GM21447 (cell line): ENCODE results near the gene SLC39A11.
"Not testable (repeated sequence)": the region's sequence is repeated elsewhere in the genome, so short reads cannot be mapped to it uniquely, and the experiment has no call there.

Experiments
- ATAC-seq: cut with Tn5 transposase; IDR thresholded peaks from one replicate; pipeline ENCODE4 v1.9.1; 2021; ENCODE audit not compliant: unreplicated experiment

The SLC39A11 gene

DNA sequence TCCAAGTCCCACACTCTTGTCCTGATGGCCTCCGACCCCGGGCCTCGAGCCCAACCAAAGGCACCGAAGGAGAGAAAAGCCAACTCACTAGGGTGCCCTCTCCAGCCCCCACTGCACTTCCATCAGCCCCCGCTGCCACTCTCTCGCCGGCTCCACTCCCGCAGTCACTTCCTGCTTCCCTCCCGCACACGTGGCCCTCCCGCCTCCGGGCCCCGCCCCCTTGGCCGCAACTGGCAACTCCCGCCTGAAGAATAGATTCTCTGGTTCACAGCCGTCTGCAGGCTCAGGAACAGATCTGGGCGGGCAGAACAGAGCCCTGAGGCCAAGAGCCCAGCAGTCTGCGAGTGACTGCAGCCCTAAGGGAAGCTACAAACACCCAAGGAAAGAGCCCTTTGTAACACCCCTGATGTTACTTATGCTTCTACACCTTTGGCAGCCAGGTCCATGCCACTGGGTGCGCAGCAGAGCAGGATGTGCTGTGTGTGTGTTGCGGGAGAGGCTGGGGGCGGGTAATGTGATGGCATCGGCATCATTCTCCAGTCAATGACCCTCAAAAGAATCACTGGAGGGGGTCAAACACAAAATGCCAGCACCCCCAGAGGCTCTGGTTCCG is at the start of gene SLC39A11:
Gene SLC39A11 (minus strand): TSS at position 166 of the 613 bp plus-strand sequence. CDS start 3,924 bp downstream, outside the sequence.
- ATAC-seq, result peak; percentile 99

- no peak for ATAC-seq
Measured at GRCh38 chr17:73141411-73141810, 48.9 kb upstream of the SLC39A11 start.

DNA sequence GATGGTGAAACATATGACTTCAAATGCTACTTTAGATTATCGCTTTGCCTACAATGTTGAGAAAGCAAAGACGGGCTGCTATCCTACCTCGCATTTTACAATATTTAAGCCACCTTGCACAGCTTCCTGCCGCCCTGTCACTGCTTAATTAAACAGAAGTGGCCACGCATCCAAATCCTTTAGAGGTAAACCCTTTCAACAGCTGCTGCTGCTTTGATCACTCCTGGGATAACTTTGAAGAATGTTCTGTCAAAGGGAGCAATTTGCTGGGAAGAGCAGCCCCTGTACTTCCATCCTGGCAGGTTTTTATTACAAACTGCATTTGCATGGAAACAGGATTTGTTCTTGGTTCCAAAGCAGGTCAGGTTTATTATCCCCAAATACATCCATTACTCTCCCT is 48.1 kb upstream of the SLC39A11 start:
- ATAC-seq, result no peak

GRCh38 chr17:73139296-73139695 is 46.8 kb upstream of the SLC39A11 start:
- ATAC-seq, result no peak

DNA sequence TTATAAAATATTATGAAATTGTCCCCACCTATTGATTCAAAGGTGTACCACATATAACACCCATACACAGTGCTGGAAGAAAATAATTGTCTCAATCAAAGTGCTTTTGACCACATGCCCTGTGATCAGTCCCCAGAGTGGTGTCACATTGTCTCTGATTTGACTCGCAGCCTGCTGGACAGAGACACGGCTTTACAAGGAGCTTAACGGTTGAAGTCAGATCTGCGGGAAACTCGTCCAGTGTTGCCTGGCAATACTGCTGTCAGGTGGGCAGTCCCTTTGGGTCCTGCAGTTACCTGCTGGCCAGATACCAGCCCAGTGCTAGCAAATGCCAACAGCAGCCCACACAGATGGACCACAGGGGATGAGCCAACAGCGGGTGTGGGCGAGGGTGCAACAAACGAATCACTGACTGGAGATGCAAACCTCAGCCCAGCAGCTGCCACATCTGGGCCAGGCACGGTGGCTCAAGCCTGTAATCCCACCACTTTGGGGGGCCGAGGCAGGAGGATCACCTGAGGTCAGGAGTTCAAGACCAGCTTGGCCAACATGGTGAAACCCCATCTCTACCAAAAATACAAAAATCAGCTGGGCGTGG is 46.2 kb upstream of the SLC39A11 start:
- no peak for ATAC-seq

DNA sequence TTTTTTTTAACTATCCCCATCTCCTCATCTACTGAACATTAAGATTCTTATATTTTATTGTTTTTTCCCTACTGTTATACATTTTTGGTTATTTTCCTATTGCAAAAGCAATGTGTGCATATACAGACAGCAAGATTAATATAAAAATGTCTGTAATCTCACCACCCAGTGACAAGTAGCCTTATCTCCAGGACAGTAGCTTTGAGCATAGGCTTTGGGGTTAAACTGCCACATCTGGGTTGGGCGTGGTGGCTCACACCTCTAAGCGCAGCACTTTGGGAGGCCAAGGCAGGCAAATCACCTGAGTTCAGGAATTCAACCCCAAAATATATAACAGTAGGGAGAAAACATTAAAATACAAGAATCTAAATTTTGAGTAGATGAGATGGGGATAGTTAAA is 44.9 kb upstream of the SLC39A11 start:
- no peak for ATAC-seq

DNA sequence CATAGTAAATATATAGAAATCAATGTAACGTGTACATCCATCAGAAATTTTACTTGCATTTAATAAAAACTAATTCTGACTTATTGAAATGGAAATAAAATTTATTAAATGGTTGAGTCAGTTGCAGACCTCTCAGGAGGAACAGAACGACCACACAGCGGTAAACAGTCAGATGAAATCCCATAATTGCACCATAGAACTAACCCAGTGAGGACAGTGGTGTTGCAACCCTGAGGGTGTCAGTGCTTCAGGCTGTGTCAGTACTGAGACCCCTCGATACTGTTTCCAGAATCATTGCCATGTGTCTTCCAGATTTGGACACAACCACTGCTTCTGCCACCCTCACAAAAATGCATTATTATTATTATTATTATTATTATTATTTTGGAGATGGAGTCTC is 43.3 kb upstream of the SLC39A11 start:
- ATAC-seq, result no peak

DNA sequence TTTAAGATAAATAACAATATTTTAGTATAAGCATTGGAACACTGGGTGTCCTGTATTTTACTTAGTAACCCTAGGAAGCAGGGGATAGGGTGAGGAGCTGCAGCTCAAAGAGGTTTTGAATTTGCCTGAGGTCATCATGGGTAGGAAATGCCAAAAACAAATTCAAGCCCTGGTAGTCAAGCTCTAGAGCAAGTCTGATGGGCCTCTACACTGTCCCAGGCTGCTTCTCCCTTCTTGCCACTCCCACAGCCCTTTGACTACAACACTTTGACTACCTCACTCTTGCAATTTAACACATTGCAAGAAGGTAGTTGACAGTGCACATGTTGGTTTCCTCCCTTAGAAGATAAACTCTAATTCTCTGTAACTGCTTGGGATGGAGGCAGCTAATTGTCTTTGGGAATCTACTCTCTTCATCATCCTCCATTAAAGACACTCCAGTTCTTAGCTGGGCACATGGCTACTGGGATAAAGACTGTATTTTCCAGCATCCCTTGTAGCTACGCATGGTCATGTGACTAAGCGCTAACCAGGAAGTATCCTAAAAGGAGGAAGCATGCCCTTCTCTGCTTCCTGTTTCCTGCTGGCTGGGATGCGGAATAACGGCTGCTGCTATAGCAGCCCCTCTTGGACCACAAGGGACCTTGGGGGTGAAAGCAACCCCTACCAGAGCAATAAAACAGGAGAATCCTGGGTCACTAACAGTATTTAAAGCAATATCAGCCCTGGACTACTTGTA is 41.6 kb upstream of the SLC39A11 start:
- ATAC-seq, result no peak

DNA sequence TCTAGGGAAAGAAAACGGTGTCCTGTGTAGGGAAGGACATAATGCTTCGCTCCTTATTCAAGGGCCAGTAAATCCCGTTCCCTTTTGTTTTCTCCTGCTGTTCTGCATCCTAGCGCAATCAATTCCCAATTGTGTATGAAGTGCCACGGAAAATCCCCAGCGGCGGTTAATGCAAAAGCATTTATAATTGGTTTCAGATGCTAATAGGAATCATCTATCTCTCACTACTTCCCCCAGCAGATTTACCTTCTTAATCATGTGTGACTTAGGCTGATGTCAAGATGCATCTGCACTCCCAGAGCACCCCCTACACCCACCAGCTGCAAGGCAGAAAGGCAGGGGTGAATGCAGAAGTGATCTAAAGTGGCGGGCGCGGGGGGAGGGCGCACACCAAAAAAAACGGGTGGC is 39.6 kb upstream of the SLC39A11 start:
- no peak for ATAC-seq

DNA sequence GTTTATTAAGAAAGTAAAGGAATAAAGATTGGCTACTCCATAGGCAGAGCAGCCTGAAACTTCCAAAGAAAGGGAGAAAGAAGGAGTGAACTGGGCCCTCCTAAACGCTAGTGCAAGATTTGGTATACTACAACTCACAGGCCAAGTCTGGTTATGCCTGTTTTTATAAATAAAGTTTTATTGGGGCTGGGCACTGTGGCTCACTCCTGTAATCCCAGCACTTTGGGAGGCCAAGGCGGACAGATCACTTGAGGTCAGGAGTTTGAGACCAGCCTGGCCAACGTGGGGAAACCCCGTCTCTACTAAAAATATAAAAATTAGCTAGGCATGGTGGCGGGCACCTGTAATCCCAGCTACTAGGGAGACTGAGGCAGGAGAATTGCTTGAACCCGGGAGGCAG is 39.0 kb upstream of the SLC39A11 start:
- not testable (repeated sequence) for ATAC-seq

DNA sequence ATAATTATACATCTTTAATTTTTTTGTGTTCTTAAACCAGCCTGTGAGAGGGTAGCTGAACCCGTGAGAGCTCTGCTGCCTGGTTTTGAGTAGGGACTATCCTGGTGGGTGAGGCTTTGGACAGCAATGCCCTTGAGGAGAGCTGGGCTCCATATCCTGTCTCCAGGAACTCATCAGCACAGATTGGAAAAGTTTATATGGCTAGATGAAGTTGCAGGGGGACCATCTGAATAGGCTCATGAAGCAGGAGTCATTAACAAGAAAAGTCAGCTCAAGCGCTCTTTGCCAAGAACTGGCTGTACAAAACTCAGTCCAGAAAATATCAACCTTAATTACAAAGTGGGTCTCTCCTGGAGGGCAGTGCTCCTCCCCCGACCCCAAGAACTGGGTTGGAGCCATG is 38.5 kb upstream of the SLC39A11 start:
- ATAC-seq, result no peak

DNA sequence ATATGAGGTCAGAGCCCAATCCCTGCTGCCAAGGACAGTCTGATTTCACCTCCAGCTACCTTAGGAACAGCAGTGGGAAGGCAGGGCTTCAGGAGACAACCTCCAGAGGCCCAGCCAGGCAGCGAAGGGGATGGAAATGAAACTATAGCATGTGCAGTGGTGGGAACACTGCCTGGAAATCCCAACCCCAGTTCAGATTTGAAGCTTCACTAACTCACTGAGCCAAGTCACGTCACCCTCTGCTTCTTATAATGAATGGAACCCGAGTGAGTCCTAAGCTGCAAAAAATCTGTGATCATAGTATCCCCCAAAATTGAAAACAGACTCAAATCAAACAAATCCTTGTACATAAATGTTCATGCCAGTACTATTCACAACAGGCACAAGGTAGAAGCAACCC is 36.0 kb upstream of the SLC39A11 start:
- ATAC-seq, result no peak

DNA sequence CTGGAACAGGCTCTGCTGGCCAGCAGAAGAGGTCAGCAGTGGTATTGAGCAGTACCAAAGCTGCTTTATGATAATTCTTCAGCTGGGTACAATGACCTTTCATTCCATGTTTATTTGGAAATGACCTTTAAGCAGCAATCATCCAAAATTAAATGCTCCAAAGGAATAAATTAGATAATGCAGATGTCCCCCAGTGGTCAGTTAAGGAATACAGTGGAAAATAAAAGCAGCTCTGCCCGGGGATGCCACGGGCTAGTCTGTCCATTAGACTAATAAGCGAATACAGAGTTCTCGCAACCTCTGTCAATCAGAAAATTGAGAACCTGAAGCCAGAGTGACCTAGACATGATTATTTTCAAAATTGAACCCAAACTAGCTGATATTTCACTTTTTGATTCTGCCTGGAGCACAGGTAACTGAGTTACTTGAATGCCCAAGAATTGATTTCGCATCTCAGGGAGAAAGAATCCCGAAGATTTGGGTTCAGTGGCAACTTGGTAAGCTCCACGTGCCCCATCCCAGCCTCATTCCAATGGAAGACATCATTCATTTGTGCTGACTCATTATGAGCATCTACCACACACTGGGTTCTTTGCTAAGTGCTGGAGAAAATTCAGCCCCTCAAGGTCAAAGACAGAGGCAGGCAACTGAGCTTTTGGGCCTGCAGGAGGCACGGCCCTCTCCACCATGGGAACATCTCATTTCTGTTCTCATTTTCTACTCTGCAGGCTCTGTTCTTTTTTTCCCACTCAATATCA is 34.4 kb upstream of the SLC39A11 start:
- ATAC-seq, result no peak

- ATAC-seq, result no peak
Measured at GRCh38 chr17:73123606-73124320, 31.3 kb upstream of the SLC39A11 start.

DNA sequence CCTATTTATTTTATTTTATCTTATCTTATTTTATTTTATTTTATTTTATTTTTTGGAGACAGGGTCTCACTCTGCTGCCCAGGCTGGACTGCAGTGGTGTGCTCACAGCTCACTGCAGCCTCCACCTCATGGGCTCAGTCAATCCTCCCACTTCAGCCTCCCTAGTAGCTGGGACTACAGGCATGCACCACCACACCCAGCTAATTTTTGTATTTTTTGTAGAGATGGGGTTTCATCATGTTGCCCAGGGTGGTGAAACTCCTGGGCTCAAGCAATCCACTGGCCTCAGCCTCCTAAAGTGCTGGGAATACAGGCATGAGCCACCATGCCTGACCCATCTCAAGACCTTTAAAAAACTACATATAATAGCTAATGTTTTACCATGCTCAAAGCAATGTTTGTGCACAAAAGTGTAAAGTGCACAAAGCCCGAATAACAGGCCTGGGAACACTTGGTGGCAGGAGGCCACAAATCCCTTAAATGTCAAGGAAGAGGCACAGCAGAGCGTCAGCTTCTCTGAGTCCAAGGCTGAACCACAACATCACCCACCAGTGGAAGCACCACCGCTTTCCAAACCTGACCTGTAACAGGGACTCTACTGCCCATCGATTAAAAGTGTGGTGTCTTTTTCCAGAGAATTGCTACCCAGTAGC is 30.6 kb upstream of the SLC39A11 start:
- ATAC-seq, result no peak

GRCh38 chr17:73121506-73121905 is 29.0 kb upstream of the SLC39A11 start:
- no peak for ATAC-seq

GRCh38 chr17:73119631-73120030 is 27.1 kb upstream of the SLC39A11 start:
- ATAC-seq, result no peak

DNA sequence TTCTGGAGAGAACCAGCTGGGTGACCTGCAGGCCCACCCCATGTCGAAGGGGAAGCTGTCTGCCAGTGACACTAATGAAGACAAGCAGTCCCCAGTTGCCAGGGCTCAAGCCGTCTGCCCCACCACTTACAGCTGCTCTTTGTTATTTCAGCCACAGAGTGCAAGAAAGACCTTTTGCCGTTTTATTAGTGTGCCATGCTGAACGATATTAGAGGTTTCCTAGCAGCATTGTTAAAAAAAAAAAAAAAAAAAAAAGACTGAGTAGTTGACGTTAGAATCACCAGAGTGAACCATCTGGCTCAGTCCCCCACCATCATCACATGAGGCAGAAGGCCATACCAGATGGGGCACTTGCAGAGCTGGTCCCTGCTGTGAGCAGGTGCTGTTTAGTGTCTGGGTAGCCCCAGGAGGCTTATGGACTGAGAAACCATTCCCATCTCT is 26.5 kb upstream of the SLC39A11 start:
- no peak for ATAC-seq

- no peak for ATAC-seq
Measured at GRCh38 chr17:73118139-73118538, 25.7 kb upstream of the SLC39A11 start.

DNA sequence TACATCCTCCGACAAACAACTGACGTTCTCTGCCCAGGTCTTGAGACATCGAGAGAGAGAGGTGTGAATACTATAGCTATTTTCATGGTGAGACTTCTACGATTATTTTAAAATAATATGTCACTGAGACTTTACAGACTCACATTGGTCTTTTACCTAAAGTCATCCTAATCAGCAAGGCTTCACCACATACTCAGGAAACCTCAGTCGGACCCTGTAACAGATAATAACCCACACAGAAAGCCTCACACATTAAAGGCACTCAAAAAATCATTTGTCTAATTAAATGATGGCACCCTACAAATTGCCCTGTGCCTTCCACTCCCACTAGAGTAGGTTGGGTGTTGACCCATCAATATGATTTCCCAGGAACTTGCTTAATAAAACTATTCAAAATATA is 19.8 kb upstream of the SLC39A11 start:
- no peak for ATAC-seq
